ENCODE data around the gene DNAAF5.

DNAAF5 gene

GRCh38 chr7:834277-834676, 107.8 kb downstream of the DNAAF5 start:
- no peak for DNase-seq (ENCODE audit: low read depth)

GRCh38 chr7:835021-835420, 108.5 kb downstream of the DNAAF5 start:
- no peak for DNase-seq (ENCODE audit: low read depth)

- DNase-seq (ENCODE audit: low read depth): no peak
Measured at GRCh38 chr7:835485-836401, 109.2 kb downstream of the DNAAF5 start.
